ENCODE results near the gene BCCIP.

BCCIP gene

DNA sequence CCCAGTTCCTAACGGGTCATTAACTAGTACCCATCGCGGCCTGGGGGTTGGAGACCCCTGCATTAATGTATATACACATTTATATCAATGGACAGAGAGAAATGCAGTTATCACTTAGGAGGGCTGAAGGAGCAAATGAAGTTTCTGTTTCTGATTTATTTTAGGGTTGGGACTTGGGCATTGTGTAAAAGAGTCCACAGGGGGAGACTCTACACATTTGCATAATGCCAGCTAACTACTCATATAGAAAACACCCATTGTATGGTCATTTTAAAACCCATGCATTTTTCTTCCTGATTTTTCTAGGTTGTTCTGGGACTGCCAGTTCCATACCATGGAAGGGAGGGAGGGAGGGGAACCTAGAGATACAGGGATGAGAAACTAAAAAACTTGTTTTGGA lies 23.5 kb downstream of the BCCIP start:
- DNase-seq, result no peak

DNA sequence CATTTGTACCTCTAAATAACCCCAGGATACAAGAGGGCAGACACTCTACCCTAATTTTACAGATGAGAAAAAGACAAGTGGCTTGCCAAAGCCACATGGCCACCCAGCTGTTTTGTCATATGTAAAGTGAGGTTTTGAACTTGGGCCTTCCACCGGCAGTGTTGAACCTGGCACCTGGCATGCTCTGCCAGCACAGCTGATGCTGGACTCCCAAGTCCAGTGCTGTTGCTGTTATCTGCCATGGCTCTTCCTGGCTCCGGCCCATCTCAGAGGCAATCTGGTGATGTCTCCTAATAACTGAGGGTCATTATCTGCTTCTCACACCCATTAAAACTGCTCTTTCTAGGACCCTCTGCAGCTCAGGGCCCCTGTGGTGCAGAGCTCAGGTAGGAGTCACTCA lies 25.0 kb downstream of the BCCIP start:
- no peak for DNase-seq

DNA sequence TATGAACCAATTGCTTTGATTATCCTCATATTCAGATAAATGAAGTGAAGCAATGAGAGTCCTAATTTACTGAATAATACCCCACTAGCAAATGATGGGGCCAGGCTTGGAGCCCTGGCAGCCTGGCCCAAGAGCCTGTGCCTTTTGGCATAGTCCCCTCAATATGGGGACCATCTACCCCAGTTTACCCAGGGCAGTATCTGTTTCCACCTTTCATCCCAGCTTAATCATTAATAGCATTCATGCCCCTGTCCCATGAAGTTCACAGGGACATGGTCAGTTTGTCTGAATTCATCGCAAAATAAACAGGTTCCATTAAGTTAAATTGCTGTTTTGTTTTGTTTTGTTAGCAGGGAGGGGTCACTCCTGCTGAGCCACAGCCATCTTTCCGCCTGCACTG lies 25.5 kb downstream of the BCCIP start:
- no peak for DNase-seq

DNA sequence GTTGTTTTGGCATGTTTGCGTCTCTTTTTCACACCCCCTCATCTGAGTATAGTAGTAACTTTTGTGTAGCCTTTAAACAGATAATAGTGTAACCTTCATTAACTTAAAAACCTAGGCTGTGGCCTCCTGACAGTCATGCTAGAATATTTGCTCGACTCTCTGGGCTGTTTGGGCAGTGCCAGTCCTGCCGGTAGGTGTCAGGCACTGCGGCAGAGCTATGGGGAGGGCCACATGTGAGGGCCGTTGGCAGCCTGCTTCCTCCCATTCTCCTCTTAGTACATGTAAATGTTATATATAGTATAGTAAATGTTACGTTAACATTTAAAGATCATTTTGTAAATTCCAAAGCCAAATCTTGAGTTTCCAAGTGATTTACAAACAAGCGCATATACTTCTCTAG lies 26.1 kb downstream of the BCCIP start:
- DNase-seq, result no peak

DNA sequence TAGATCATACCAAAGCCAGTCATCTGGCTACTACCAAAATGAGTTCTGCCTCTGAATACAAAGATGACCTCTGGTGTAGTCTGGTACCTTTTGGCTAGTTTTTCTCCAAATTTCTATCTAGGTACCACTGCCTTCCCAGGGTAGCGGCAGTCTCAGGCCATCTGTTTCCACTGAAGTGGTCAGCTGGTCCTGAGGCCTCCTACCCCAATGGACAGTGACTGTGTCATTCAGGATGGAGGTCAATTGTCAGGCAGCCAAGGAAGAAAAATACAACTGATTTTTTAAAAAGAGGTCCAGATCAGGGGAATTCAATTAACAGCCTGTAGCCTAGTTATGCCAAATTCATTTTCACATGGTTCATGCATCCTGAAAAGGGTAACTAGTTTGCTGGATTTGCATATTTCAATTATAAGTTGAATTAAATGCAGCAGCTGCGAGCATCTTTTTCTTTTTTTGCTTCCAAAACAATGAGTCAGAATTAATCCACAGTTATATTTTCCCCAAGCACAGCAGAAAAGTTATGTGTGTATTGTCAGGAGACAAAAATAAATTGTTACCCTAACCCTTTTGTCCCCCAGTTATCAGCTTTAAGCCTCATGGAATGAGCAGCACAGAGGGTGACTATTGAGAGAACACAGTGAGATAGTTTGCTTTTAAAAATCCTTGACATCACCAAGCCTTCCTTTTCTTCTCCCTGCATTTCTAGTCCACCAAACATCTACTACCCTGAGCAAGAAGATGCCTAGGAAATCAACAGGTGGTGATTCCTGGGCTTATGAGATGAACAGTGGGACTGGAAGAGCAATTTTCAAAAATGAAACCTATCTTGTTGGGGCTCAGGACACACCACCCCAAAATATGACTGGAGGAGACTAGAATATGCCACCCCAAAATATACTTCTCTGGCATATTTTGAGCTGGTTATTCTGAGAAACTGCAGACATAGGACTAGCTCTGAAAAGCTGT lies 27.7 kb downstream of the BCCIP start:
- DNase-seq, result no peak

GRCh38 chr10:125852487-125852886 lies 29.1 kb downstream of the BCCIP start:
- no peak for DNase-seq

- DNase-seq, result no peak
Observed at GRCh38 chr10:125857185-125857760, 33.9 kb downstream of the BCCIP start.

GRCh38 chr10:125859128-125859817 lies 35.9 kb downstream of the BCCIP start:
- DNase-seq, result no peak

DNA sequence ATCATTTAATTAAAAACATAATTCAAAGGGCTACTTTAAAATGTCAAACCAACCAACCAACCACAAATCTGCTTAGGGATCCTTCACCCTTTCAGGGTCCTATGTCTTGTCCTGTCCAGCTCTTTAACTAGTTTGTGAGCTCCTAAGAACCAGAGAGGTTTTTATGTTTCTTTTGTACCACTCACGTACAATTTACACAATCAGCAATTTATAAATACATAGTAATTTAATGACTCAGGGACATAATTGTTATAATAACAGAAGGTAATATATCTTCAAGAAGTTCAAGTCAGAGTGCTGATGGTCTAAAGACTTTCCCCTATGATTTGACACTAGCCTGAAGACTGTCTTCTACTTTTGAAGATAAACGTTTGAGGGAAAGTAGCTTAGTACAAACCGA lies 41.8 kb downstream of the BCCIP start:
- DNase-seq, result no peak

GRCh38 chr10:125866421-125867029 lies 43.2 kb downstream of the BCCIP start:
- no peak for DNase-seq

- no peak for DNase-seq
Observed at GRCh38 chr10:125868372-125868975, 45.1 kb downstream of the BCCIP start.

DNA sequence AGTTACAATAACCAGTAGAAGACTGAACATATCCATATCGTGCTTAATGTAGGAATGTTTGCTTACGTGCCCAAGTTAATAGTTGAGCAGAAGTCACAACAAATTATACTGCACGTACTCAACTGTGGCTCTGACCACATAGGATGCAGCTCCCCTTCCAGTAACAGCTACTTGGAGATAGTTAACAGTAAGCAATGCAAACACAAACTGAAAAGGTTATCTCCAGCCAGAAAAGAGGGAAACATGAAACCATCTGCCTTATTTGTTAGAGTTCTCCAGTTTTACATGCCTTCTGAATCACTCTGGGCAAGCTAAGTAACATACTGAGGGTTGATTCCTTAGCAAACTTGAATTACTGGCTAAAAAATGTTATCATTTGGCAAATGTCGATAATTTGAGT lies 48.0 kb downstream of the BCCIP start:
- no peak for DNase-seq

DNA sequence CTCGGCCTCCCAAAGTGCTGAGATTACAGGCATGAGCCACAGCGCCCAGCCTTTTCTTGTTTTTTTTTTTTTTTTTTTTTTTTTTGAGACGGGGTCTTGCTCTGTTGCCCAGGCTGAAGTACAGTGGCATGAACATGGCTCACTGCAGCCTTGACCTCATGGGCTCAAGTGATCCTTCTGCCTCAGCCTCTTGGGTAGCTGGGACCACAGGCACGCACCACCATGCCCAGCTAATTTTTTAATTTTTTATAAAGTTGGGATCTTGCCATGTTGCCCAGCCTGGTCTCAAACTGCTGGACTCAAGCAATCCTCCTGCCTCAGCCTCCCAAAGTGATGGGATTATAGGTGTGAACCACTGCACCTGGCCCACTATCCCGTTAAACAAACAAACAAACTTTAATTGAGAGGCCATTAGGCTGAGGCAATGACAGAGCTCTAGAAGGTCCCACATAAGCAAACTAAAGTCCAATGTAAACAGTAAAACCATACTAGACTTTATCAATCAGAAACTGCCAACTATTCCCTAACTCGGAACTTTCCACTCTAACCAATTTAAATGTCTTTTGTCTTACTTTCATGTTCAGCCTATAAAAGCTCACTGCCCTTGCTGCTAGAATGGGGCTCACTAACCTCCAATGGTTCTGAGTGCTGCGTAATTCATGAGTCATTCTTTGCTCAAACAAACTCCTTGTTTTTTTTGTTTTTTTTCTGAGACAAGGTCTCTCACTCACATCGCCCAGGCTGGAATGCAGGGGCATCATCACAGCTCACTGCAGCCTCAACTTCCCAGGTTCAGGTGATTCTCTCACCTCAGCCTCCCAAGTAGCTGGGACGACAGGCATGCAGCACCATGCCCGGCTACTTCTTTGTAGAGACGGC lies 55.9 kb downstream of the BCCIP start:
- DNase-seq, result no peak

- no peak for DNase-seq
Observed at GRCh38 chr10:125880719-125881118, 57.4 kb downstream of the BCCIP start.

- DNase-seq, result no peak
Observed at GRCh38 chr10:125881192-125881591, 57.8 kb downstream of the BCCIP start, which contains the start of gene DHX32. Gene DHX32, minus strand, starts transcription at chr10:125881292. Its CDS starts 468 bp downstream, at chr10:125880824.

DNA sequence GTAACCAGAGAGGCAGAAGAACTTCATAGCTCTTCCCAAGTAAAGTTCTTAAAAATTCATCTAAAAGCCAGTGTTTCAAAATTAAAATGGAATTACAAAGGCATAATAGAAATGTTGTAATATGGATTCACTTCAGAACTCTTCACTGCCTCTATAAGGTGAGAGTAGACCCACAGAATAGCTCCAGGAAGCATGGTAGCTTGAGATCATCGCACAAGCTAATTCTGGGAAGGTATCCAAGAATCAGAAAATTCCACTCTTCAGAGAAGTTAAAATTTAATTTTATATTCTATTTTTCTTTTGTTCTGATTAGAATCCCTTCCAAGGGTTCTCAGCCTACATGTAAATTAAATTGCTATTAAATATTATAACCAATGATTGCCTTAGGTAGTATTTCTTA lies 59.2 kb downstream of the BCCIP start:
- no peak for DNase-seq

GRCh38 chr10:125883211-125883610 lies 59.9 kb downstream of the BCCIP start:
- no peak for DNase-seq
